HG02981 (cell line): ENCODE measurements around the gene GOSR2.
"Not testable (repeated sequence)": the region's sequence is repeated elsewhere in the genome, so short reads cannot be mapped to it uniquely, and the experiment has no call there.

Source experiments
- ATAC-seq: cut with Tn5 transposase; IDR thresholded peaks from one replicate; pipeline ENCODE4 v1.9.1; 2021; ENCODE audit warnings: mild to moderate bottlenecking, moderate library complexity; ENCODE audit not compliant: unreplicated experiment

Gene GOSR2

GRCh38 chr17:46892192-46892703 lies 30.7 kb upstream of the GOSR2 start:
- no peak for ATAC-seq

- no peak for ATAC-seq
Observed at GRCh38 chr17:46894024-46894423, 28.9 kb upstream of the GOSR2 start.

GRCh38 chr17:46894476-46895151 lies 28.3 kb upstream of the GOSR2 start:
- no peak for ATAC-seq

- no peak for ATAC-seq
Observed at GRCh38 chr17:46895171-46895570, 27.8 kb upstream of the GOSR2 start.

GRCh38 chr17:46896991-46897390 lies 26.0 kb upstream of the GOSR2 start:
- ATAC-seq = no peak

GRCh38 chr17:46898364-46898763 lies 24.6 kb upstream of the GOSR2 start:
- no peak for ATAC-seq

GRCh38 chr17:46898860-46899259 lies 24.1 kb upstream of the GOSR2 start:
- ATAC-seq = no peak

- ATAC-seq = no peak
Observed at GRCh38 chr17:46901291-46901690, 21.7 kb upstream of the GOSR2 start.

GRCh38 chr17:46903762-46904672 lies 18.9 kb upstream of the GOSR2 start:
- no peak for ATAC-seq

- no peak for ATAC-seq
Observed at GRCh38 chr17:46908068-46908737, 14.8 kb upstream of the GOSR2 start.

GRCh38 chr17:46910179-46910927 lies 12.6 kb upstream of the GOSR2 start:
- no peak for ATAC-seq

GRCh38 chr17:46911311-46911710 lies 11.6 kb upstream of the GOSR2 start:
- ATAC-seq = no peak

- ATAC-seq = no peak
Observed at GRCh38 chr17:46915596-46915995, 7.4 kb upstream of the GOSR2 start.

- no peak for ATAC-seq
Observed at GRCh38 chr17:46916211-46916610, 6.7 kb upstream of the GOSR2 start.

GRCh38 chr17:46916623-46917022 lies 6.3 kb upstream of the GOSR2 start:
- ATAC-seq = no peak

- no peak for ATAC-seq
Observed at GRCh38 chr17:46917041-46917440, 5.9 kb upstream of the GOSR2 start.

GRCh38 chr17:46917516-46917915 lies 5.4 kb upstream of the GOSR2 start:
- no peak for ATAC-seq

GRCh38 chr17:46921962-46922361 lies 998 bp upstream of the GOSR2 start:
- ATAC-seq = not testable (repeated sequence)

GRCh38 chr17:46922487-46922803 lies 515 bp upstream of the GOSR2 start:
- no peak for ATAC-seq

GRCh38 chr17:46925185-46925868 lies 2.4 kb downstream of the GOSR2 start:
- no peak for ATAC-seq
